Fibroblast of skin of left quadriceps (primary cell): Measurements from ENCODE around the gene ZNF451.
A peak's percentile ranks its signal among the peaks of the same experiment; 100 is the strongest.

ENCODE experiments used
- DNase-seq, 2 experiments: peaks; one replicate each; pipeline ENCODE4 v3.0.0-alpha.2; 2013; ENCODE audit warnings: low read depth in 2 of 2

The ZNF451 gene

DNA sequence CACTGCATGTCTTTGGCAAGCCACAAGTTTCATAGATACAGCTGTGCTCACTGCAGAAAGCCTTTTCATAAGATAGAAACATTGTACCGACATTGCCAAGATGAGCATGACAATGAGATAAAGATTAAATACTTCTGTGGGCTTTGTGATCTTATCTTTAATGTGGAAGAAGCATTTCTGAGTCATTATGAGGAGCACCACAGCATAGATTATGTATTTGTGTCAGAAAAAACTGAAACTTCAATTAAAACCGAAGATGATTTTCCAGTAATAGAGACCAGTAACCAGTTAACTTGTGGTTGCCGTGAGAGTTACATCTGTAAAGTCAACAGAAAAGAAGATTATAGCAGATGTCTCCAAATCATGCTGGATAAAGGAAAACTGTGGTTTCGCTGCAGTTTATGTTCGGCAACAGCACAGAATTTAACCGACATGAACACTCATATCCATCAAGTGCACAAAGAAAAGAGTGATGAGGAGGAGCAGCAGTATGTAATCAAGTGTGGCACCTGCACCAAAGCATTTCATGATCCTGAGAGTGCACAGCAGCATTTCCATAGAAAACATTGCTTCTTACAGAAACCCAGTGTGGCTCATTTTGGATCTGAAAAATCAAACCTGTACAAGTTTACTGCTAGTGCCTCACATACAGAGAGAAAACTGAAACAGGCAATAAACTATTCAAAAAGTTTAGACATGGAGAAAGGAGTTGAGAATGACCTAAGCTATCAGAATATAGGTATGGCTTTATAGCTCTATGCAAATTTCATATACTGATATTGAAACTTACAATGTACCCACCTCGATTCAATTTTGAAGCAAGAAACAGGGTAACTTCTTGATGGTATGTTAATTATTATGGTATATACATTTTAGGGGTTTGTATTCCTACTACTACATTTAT is 58.2 kb downstream of the ZNF451 start:
- no peak for DNase-seq

DNA sequence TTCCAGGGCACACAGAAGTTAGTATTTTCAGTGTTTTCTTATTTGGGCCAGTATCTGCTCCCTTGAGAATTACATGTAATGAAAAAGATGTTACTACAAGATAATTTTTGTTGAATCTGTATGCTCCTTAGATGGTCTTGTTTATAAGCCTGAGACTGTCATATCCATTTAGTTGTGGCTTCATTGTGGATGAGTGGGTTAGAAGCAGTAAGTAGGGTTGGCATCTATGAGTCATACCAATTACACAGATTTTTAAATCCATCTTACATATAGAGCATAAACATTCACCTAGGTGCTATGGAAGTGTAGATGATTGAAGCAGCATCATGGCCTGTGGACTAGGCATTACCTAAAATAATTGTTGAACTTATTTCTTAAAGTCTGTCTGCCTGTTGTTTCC is 68.7 kb downstream of the ZNF451 start:
- no peak for DNase-seq

DNA sequence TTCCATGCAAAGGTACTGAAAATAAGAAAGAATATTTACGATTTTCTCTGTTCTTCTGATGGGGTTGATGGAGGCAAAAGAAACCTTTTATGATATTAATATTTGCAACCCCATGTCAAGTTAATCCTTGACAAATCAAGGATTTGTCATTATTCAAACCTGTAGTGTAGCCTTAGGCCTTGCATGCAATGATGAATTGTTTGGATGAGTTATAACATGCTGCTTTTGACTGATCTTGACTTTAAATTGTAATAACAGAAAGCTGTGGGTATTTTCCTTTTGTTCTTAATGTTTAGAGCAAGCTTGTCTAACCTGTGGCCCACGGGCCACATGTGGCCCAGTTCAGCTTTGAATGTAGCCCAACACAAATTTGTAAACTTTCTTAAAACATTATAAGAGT is 69.1 kb downstream of the ZNF451 start:
- DNase-seq: no peak

DNA sequence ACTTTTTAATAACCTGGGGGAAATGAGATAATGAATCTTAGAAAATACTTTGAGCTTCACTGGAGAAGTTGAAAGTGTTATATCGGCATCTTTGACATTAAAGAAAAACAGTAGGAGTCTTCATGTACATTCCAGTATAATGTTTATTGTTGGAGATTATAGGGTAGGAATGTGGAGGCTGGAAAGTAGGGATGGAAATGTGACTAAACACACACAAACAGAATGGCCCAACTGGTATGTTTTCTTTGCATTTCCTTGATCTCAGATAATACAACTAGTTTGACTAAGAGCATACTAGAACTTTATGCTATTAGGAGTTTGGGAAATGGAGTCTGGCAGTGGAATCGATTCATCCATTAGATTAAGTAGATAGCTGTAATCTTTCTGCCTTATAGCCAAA is 72.0 kb downstream of the ZNF451 start:
- DNase-seq: no peak

DNA sequence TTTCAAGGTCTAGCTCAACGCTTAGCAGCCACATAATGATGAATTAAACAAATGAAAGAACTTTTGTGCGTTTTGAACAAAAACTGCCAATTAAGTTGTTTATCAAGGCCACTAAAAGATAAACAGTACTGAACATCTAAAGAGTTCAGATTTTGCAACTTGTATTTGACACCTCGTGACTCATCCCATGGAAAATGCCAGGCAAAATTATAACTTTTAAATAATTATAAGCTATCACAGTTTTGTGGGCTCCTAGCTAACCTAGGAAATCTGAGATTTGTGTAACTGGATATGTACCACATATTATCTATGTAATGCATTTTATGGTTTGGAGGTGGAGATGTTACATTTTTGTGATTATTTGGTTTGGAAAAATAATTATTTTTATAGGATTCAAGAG is 72.5 kb downstream of the ZNF451 start:
- DNase-seq: no peak

DNA sequence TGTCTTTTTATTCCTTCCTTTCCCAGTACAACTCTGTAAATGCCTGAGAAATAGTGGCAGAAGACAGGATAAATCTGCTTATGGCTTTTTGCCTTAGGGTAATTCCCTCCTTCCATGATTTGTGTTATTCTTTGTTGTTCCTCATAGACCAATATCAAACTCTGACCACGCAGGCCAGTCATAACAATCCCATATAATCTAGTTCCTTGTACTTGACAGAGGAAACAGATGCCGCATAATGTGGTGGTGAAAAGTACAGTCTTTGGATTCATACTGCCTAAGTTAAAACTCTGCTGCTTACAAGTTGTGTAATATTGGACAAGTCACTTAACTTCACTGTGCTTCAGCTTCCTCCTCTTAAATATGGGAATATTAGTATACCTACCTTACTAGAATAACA is 74.0 kb downstream of the ZNF451 start:
- no peak for DNase-seq

DNA sequence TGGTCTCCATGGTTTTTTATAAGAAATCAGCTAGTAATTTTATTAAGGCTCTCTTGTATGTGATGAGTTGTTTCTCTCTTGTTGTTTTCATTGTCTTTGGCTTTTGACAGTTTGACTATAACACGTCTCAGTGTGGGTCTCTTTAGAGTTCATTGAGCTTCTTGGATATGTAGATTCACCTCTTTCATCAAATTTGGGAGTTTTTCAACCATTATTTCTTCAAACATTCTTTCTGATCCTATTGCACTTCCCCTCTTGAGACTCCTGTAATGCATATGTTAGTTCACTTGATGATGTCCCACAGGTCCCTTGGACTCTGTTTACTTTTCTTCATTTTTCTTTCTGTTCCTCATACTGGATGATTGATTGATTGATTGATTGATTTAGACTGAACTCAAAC is 75.1 kb downstream of the ZNF451 start:
- DNase-seq: no peak

DNA sequence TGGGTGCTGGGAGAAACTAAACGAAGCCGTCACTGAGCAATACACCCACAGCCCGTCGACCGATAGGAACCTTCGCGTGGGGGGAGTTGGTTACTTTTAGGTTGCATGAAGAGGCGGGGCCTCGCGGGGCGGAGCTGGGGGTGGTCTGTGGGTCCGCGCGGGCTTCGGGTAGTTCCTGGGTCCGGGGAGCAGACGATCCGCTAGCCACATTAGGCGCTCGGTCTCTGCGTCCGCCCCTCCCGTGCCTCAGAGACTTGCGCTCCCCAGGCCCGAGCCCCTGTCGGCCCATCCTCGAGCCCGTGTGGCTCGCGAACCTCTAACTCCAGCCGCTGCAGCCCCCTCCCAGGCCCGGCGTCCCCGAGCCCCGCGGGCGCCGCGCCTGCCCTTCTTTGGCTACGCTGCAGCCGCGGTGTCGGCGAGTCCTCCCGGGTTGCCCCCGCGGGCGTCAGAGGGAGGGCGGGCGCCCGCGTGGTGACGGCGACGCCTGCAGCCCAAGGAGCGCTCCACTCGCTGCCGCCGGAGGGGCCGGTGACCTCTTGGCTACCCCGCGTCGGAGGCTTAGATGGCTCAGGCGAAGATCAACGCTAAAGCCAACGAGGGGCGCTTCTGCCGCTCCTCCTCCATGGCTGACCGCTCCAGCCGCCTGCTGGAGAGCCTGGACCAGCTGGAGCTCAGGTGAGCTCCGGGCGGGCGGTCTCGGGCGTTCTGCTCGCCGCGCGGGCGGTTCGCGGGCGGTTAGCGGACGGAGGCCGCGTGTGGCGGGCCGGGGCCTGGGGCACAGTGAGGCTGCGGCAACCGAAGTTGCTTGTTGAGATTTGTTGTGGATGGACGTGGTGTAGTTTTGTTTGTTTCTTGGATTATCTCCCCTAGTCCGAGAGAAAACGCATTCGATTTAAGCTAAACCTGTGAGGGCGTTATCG is 82.4 kb downstream of the ZNF451 start, which contains the start of gene BAG2:
TSS of gene BAG2 (plus strand) at position 191 of the 920 bp plus-strand sequence. CDS start at position 563, 372 bp downstream.
- DNase-seq: peak; percentile 74 to 75

DNA sequence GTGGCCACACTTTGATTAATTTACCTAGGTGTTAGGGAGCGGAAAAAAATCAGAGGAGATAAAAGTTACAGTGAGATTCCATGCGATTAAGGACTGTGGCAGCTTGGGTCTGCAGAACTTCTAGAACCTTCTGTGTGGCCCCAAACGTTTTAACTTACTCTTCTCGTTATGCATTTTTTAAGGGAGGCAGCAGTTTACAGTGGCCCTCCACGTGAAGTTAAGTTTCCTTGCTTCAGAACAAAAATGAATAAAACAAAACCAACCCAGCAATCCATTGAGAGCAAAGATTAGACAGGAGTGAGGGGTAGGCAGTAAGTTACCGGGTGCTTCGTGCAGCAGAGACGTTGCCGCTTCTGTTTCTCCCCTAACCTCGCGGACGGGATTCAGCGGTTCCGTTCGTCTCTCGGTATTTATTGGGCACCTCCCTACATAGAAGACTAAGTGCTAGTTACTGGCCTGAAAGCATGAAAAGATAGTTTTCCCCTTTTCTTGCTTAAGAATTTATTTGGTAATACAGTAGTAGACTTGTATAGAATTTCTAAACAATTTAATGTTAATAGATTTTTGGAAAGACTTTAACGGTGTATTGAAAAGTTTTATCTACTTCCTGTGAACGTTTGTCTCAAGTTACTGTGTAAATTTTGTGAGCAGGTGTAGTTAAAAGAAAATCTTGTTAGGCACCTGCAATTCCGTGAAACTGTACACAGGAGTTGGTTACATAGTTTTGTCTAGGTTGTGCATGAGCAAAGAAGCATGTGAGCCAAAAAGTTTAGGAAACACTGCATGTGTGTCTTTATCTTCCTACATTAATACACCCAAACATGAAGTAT is 83.3 kb downstream of the ZNF451 start:
- DNase-seq: no peak

DNA sequence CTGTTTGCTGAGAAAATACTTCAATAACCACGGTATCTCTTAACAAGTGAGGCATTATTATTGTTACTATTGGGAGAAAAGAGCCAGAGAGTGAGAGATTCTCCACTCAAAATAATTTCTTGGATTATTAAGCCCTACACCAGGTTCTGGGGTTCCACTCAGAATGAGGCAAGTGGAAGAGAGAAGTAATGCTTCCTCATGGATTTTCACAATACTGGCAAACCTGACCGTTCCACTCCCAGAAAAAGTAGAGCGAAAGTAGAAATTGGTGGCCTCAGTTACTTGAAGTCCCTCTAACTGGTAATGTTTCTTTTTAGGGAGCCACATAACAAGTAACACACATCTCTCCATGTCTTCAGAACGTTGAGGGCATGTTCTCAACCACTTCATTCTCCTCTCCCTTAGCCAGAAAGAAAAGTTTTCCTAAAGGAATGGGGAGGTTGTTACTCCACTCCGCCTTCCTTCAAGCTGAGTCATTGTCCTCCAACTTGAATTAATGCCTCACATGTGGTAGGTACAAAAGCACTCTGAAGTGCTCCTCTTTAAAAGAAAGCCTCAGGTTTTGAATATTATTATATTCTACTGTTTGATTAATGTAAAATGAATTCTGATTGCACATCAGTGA is 84.0 kb downstream of the ZNF451 start:
- peak; percentile 64 to 65 for DNase-seq

DNA sequence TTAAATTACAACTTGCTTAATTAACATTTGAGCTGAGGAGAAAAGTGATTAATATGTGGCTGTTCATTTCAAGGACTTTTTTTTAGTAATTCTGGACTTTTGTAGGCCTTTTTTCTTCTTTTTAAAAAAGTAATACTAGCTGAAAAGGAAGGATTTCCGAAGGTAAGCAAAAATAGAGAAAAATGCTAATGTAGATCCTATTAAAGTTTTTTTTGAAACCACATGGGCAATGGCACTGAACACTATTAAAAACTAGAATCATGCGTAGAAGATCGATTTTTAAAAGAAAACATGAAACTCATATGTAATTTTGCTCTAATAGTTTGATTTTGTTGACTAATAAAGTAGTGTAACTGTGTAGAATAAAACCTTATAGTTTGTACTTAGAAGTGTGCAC is 84.5 kb downstream of the ZNF451 start:
- no peak for DNase-seq

DNA sequence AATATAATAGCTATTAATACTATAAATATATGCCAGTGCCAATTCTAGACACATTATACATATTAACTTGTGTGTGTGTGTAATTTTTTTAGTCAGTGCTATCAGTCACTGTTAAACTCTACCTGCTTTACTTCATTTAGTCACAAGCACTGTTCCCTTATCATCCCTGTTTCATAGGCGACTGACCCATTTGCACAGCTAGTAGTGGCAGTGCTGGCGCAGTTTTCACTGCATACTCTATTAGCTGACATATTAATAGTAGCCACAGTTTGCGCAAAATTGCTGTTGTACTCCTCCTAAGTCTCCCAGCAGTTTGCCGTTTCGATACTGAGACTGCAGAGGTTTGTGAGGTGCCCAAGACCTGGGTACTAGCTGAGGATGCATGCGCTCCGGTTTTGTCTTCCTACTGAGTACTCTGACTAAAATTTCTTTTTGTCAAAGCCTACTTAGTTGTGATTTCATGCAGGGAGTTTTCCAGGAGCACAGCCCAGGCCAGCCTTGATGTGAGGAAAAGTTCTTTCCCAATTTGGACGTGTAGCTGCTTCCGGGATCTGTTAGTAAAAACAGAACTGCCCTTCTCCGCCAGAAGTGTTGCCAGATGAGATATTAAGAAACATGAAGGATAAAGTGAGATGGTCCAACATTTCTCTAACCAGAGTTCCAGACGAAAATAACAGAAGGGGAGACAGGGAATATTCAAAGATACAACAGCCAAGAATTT is 87.7 kb downstream of the ZNF451 start:
- DNase-seq: no peak

DNA sequence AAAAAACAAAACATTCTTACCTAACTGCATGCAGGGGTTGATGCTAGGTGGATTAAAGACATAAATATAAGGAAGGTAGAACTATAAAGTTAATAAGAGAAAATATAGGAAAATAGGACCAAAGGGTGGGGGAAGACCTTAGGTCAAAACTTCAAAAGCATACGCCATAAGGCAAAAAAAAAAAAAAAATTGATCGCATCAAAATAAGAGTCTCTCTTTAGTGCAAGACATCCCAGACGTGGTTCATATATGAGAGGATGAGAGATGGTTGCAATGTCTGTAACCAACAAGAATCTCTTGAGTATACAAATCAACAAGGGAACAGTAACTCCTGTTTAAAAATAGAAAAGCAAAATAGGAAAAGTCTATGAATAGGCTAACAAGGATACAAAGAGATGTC is 90.6 kb downstream of the ZNF451 start:
- no peak for DNase-seq

DNA sequence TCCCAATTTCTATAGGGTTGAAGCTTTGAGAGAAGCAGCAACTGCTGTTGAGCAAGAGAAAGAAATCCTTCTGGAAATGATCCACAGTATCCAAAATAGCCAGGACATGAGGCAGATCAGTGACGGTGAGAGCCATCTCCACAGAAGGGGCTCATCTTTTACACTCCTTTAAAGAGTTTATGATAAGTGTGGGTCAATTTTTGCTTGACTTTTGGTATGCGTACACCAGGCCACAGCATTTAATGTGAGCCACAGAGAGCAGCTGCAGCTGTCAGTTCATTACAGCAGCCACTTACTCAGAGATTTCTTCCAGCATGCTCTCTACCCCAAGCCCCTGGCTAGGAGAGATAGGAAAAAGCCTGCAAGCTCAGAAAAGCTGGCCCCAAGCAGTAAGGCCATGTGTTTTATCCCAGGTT is 92.0 kb downstream of the ZNF451 start:
- DNase-seq: no peak

DNA sequence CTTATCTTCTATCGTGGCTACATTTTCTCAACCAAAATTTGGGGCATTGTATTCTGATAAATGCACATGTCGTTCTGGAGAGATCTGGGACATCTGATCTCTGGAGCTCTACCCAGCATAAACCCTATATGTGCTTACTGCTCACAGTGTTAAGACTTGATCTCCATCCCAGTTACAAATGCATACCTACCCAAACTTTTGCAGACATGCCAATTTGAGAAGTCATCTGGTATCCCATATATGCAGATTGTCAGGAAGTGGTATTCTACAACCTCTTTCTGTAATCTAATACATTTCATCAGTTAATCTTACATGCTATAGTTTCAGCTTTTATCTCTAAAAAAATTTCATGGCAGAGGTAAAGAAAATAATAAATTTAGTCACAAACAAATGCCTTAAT is 93.3 kb downstream of the ZNF451 start:
- no peak for DNase-seq

DNA sequence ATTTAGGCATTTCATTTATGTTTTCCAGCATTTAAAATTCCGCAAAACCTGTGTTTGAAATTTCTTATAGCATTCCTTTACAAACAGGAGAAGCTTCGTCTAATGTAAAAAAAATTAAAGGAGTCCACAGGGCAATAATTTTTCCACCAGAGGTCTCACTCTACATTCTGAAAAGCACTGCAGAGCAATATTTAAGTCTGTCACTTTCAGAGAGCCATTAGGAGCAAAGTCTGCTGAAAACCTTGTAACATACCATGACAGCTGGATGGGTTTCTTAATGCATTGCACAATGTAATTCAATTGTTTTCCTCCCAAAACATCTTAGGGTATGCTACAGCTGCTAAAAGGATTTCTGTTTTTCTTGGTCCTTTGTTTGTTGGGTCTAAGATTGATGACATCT is 100.2 kb downstream of the ZNF451 start:
- DNase-seq: peak in 1 of 2 experiments; percentile 32

DNA sequence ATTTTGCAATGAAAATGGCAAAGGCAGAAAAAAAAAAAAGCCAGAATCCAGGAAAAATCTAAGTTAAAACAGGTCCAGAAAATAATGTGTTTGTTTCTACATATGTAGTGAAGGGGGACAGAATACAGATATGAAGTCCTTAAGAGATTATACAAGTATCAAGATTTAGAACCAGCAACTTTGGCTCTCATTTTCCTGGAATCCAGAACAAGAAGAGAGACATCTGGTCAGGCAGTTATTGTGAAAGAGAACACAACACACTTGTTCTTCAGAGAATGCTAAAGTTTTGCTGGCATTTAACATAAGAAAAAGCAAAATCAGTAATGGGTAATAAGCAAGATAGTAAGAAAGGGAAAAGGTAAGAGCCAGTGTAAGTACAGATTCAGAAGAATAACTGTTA is 103.2 kb downstream of the ZNF451 start:
- DNase-seq: no peak

DNA sequence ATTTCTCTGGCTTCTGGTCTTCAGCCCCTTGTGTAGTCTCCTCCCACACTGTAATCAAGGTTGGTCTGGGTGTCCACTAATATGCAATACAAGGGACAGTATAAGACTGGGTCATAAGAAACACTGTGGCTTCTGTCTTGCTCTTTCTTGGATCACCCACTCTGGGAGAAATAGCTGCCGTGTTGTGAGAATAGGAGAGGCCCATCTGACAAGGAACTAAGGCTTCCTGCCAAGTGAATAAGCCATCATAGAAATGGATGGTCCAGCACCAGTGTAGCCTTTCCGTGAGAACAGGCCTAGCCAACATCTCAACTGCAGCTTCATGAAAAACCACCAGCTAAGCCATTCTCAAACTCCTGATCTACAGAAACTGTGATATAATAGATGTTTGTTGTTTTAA is 105.5 kb downstream of the ZNF451 start:
- DNase-seq: no peak

DNA sequence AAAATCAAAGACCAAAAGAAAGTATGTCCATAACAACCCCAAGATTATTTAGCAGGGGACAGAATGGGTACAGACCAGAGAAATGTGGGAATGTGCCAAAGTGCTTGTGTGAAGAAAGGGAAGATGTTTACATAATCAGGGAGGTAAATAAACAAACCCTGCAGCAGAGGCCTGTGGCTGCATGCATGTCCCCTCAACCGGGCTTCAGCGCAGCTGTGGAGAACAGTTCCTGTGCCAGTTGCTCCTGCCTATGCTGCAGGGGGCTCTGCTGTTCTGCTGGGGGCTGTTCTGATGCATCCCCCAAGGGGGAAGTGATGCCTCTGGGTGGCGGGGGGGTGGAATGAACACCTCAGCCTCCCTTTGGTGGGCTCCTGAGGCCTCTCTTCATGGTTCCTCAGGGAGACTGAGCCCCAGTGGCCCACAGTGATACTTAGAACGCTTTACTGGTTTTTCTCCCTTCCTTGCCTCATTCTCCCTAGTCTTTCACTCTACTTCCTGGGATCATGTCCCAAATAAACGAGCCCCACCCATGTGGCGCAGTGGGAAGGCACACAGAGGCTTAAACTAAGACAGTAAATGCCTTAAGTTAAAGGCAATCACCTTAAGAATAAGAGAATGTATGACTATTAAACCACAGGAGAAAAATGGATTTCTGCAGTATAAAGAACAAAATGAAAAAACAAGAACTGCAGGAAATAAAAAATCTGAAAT is 109.1 kb downstream of the ZNF451 start:
- DNase-seq: no peak

DNA sequence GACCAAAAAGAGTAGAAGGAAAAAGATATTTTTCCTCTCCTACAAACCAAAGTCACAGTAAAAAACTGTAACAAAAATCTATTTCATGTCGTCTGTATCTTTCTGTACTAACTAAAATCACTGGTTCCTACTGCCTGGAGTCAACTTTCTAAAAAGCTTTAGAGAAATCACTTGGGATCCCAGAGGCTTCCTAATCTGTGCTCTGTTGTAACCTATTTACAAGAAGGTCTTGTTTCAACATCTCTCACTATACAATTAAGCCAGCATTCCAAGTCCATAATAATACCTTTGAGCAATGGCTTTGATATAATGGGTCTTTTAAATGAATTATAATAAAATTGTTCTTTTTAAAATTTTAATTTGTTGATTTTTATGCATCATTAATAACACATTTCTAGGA is 111.7 kb downstream of the ZNF451 start:
- DNase-seq: no peak
